HEK293 (cell line): ENCODE results near the gene GPBAR1.

Experiments used
- CTCF ChIA-PET: fragments of 350-600 bp; formaldehyde crosslinking; extraction: SDS; loops from one replicate; lab custom pipeline; 2021; ENCODE audit warnings: antibody characterized with exemption; lab: Yijun Ruan, JAX
- POLR2A ChIA-PET: fragments of 300-600 bp; formaldehyde crosslinking; extraction: SDS; loops from one replicate; lab custom pipeline; 2020; ENCODE audit warnings: antibody characterized with exemption, inconsistent platforms; lab: Yijun Ruan, JAX
- H3K27ac ChIP-seq: fragments of 200-500 bp; sonication (Bioruptor generic); 2 replicates; pipeline ENCODE4 v1.5.1; 2014; ENCODE audit warnings: low read depth, low read length, control low read depth, inconsistent platforms; ENCODE audit errors: extremely low read depth
- H3K36me3 ChIP-seq, 2 experiments: fragments of 200-500 bp in 1 of 2; sonication (Bioruptor generic) in 1 of 2; 1 replicate in 1 of 2; 2 replicates in 1 of 2; pipeline ENCODE4 v1.5.1; 2014 to 2017; ENCODE audit warnings: inconsistent platforms in 2 of 2, low read length in 2 of 2; ENCODE audit not compliant: control insufficient read depth in 2 of 2, insufficient read depth in 1 of 2
- H3K4me1 ChIP-seq: fragments of 200-500 bp; sonication (Bioruptor generic); 2 replicates; pipeline ENCODE4 v1.5.1; 2014; ENCODE audit warnings: mild to moderate bottlenecking, low read length, inconsistent platforms; ENCODE audit not compliant: control insufficient read depth, insufficient read depth
- H3K4me3 ChIP-seq: 2 replicates; pipeline ENCODE4 v1.5.1; 2011; ENCODE audit warnings: low read depth, mild to moderate bottlenecking, control low read depth, low read length, moderate library complexity
- H3K9me3 ChIP-seq: fragments of 200-500 bp; sonication (Bioruptor generic); 2 replicates; pipeline ENCODE4 v1.5.1; 2014; ENCODE audit warnings: low read depth, low read length, inconsistent platforms; ENCODE audit not compliant: control insufficient read depth, insufficient read depth
- INSM2 ChIP-seq: fragments of 450-650 bp; formaldehyde crosslinking; IDR thresholded peaks from 2 replicates; pipeline ENCODE4 v1.5.1; 2016; ENCODE audit warnings: missing biosample characterization, missing genetic modification characterization
- KLF9 ChIP-seq: fragments of 450-650 bp; formaldehyde crosslinking; IDR thresholded peaks from 2 replicates; pipeline ENCODE4 v1.5.1; 2016; ENCODE audit warnings: missing biosample characterization, missing genetic modification characterization, low read depth
- OVOL3 ChIP-seq: fragments of 450-650 bp; formaldehyde crosslinking; IDR thresholded peaks from 2 replicates; pipeline ENCODE4 v1.5.1; 2016; ENCODE audit warnings: missing biosample characterization, missing genetic modification characterization
- PRDM10 ChIP-seq: fragments of 450-650 bp; formaldehyde crosslinking; IDR thresholded peaks from 2 replicates; pipeline ENCODE4 v1.5.1; 2016; ENCODE audit warnings: missing biosample characterization, missing genetic modification characterization
- RBAK ChIP-seq: fragments of 450-650 bp; formaldehyde crosslinking; IDR thresholded peaks from 2 replicates; pipeline ENCODE4 v1.5.1; 2016; ENCODE audit warnings: missing biosample characterization, missing genetic modification characterization
- SP3 ChIP-seq: fragments of 450-650 bp; formaldehyde crosslinking; IDR thresholded peaks from 2 replicates; pipeline ENCODE4 v1.5.1; 2016; ENCODE audit warnings: missing biosample characterization, missing genetic modification characterization
- YY1 ChIP-seq: fragments of 450-650 bp; formaldehyde crosslinking; IDR thresholded peaks from 2 replicates; pipeline ENCODE4 v1.5.1; 2018; ENCODE audit warnings: missing biosample characterization, missing genetic modification characterization
- YY2 ChIP-seq: fragments of 450-650 bp; formaldehyde crosslinking; IDR thresholded peaks from 2 replicates; pipeline ENCODE4 v1.5.1; 2016; ENCODE audit warnings: missing biosample characterization, missing genetic modification characterization
- ZBTB1 ChIP-seq: fragments of 450-650 bp; formaldehyde crosslinking; IDR thresholded peaks from 2 replicates; pipeline ENCODE4 v1.5.1; 2016; ENCODE audit warnings: missing biosample characterization, missing genetic modification characterization
- ZBTB11 ChIP-seq: fragments of 450-650 bp; formaldehyde crosslinking; conservative IDR thresholded peaks from 2 replicates; pipeline ENCODE4 v1.5.1; 2016; ENCODE audit warnings: low read depth, missing biosample characterization, missing genetic modification characterization
- ZFHX2 ChIP-seq: fragments of 450-650 bp; formaldehyde crosslinking; conservative IDR thresholded peaks from 2 replicates; pipeline ENCODE4 v1.5.1; 2016; ENCODE audit warnings: missing biosample characterization, missing genetic modification characterization
- ZNF211 ChIP-seq: fragments of 450-650 bp; formaldehyde crosslinking; IDR thresholded peaks from 2 replicates; pipeline ENCODE4 v1.5.1; 2016; ENCODE audit warnings: low read depth, missing biosample characterization, missing genetic modification characterization
- ZNF23 ChIP-seq: fragments of 450-650 bp; formaldehyde crosslinking; IDR thresholded peaks from 2 replicates; pipeline ENCODE4 v1.5.1; 2016; ENCODE audit warnings: missing biosample characterization, missing genetic modification characterization, borderline replicate concordance
- ZNF37A ChIP-seq: fragments of 450-650 bp; IDR thresholded peaks from 2 replicates; pipeline ENCODE4 v1.5.1; 2018; ENCODE audit warnings: missing biosample characterization, missing genetic modification characterization
- ZNF610 ChIP-seq: fragments of 450-650 bp; formaldehyde crosslinking; IDR thresholded peaks from 2 replicates; pipeline ENCODE4 v1.5.1; 2016; ENCODE audit warnings: missing biosample characterization, missing genetic modification characterization, borderline replicate concordance
- ZNF623 ChIP-seq: fragments of 450-650 bp; formaldehyde crosslinking; IDR thresholded peaks from 2 replicates; pipeline ENCODE4 v1.5.1; 2016; ENCODE audit warnings: missing biosample characterization, missing genetic modification characterization
- ZNF626 ChIP-seq: fragments of 450-650 bp; sonication (Bioruptor Pico); formaldehyde crosslinking; IDR thresholded peaks from 2 replicates; pipeline ENCODE4 v1.5.1; 2018; ENCODE audit warnings: missing biosample characterization, missing genetic modification characterization, inconsistent platforms
- ZNF677 ChIP-seq: fragments of 450-650 bp; IDR thresholded peaks from 2 replicates; pipeline ENCODE4 v1.5.0; 2018; ENCODE audit warnings: missing biosample characterization, mild to moderate bottlenecking, missing genetic modification characterization, moderate library complexity
- ZNF76 ChIP-seq: fragments of 450-650 bp; formaldehyde crosslinking; IDR thresholded peaks from 2 replicates; pipeline ENCODE4; 2016; ENCODE audit warnings: low read depth, missing biosample characterization, missing genetic modification characterization, borderline replicate concordance
- ZNF768 ChIP-seq: fragments of 450-650 bp; formaldehyde crosslinking; IDR thresholded peaks from 2 replicates; pipeline ENCODE4 v1.5.1; 2018; ENCODE audit warnings: missing biosample characterization, mild to moderate bottlenecking, missing genetic modification characterization

The GPBAR1 gene

GRCh38 chr2:218267259-218267658 is 6.4 kb downstream of the GPBAR1 start:
- ChIA-PET POLR2A (no interaction called here), CTCF (interaction anchor here (0.6 to 1.9 kb wide), 3 partner anchors 10 to 105 kb away, joined by 3 to 10 read pairs (median 3); no protein-coding TSS in a partner anchor)
- H3K4me3 ChIP-seq: no peak overlapping the region
- no peaks in the 10 kb centered on the region for H3K9me3 ChIP-seq
- TF ChIP-seq ZNF23 (tag by site-specific recombination) (no peak), ZNF677 (tag by site-specific recombination) (no peak), PRDM10 (no peak), ZBTB11 (no peak), RBAK (tag by site-specific recombination) (no peak), ZNF768 (tag by site-specific recombination) (no peak), ZNF211 (tag by site-specific recombination) (no peak)
- H3K27ac ChIP-seq: no peak overlapping the region
- H3K36me3 ChIP-seq: peaks cover 8 to 63% of the 10 kb centered on the region in 2 experiments; a peak in 2 of 3 replicates
- no peaks in the 10 kb centered on the region for H3K4me1 ChIP-seq

- ChIA-PET CTCF (interaction anchor here (0.6 to 7.3 kb wide), 15 partner anchors 9 to 621 kb away, joined by 3 to 89 read pairs (median 3); partner anchors contain the start of gene TMBIM1), POLR2A (interaction anchor here (0.6 to 2.6 kb wide), 20 partner anchors 9 to 440 kb away, joined by 3 to 24 read pairs (median 4); partner anchors contain the start of genes ARPC2, BCS1L, CTDSP1 and GPBAR1)
- H3K9me3 ChIP-seq: no peaks in the 10 kb centered on the region
- TF ChIP-seq SP3 (peak; percentile 98), ZFHX2 (peak; percentile 79), ZNF626 (tag by site-specific recombination) (no peak), ZNF610 (tag by site-specific recombination) (peak; percentile 68; the same call in 1 of the 2 replicates), ZNF76 (tag by site-specific recombination) (peak; percentile 98), OVOL3 (no peak), ZBTB1 (tag by site-specific recombination) (no peak), YY2 (peak; percentile 87), KLF9 (tag by site-specific recombination) (peak; percentile 79), INSM2 (tag by site-specific recombination) (0 out of 2 replicates have a peak, but pooled peaks have one; percentile 32), YY1 (tag by site-specific recombination) (peak; percentile 87), ZBTB11 (peak; percentile 58), ZNF211 (tag by site-specific recombination) (no peak), ZNF623 (tag by site-specific recombination) (0 out of 2 replicates have a peak, but pooled peaks have one; percentile 22), ZNF37A (tag by site-specific recombination) (no peak)
Measured at GRCh38 chr2:218269900-218270720, 9.3 kb downstream of the GPBAR1 start, which contains the start of the genes AAMP and PNKD. AAMP (minus strand) TSS chr2:218270137; CDS start chr2:218270086, 51 bp downstream. PNKD (plus strand) TSS chr2:218270519; CDS start chr2:218270536, 17 bp downstream.

More at GRCh38 chr2:218269900-218270720, 9.3 kb downstream of the GPBAR1 start, which contains the start of the genes AAMP and PNKD:
- Histone ChIP-seq H3K27ac (peak within 1 kb of the TSS; percentile 72), H3K4me1 (peaks cover 3% of the 10 kb centered on the region; the same call in 1 of the 2 replicates), H3K4me3 (peak within 1 kb of the TSS; percentile 76), H3K36me3 (peaks cover 12 to 55% of the 10 kb centered on the region in 2 experiments; a peak in 2 of 3 replicates)
